Neutrophil (primary cell): ENCODE data around the gene CHRNA4.

Experiments
- H3K27ac ChIP-seq: fragments of 200-600 bp; sonication (generic); 2 replicates; pipeline ENCODE4 v1.5.1; 2016; ENCODE audit warnings: mild to moderate bottlenecking, moderate library complexity
- H3K27me3 ChIP-seq: fragments of 200-600 bp; sonication (generic); 2 replicates; pipeline ENCODE4 v1.6.0; 2016; ENCODE audit warnings: mild to moderate bottlenecking
- H3K36me3 ChIP-seq: fragments of 200-600 bp; sonication (generic); 2 replicates; pipeline ENCODE4 v1.5.1; 2017
- H3K4me1 ChIP-seq, 2 experiments: fragments of 200-600 bp in 1 of 2; sonication (generic) in 1 of 2; 1 replicate in 1 of 2; 2 replicates in 1 of 2; pipeline versions ENCODE4 v1.5.1 to v1.6.1; 2013 to 2016; ENCODE audit warnings: low read depth in 1 of 2, low read length in 1 of 2, mild to moderate bottlenecking in 1 of 2, moderate library complexity in 1 of 2; ENCODE audit not compliant: control insufficient read depth in 1 of 2, insufficient read depth in 1 of 2
- H3K4me3 ChIP-seq, 2 experiments: fragments of 200-600 bp in 1 of 2; sonication (generic) in 1 of 2; 1 replicate in 1 of 2; 2 replicates in 1 of 2; pipeline ENCODE4 v1.5.1; 2013 to 2016; ENCODE audit warnings: low read depth in 1 of 2, low read length in 1 of 2, mild to moderate bottlenecking in 1 of 2, moderate library complexity in 1 of 2
- H3K9me3 ChIP-seq: fragments of 200-600 bp; sonication (generic); 2 replicates; pipeline ENCODE4 v1.5.1; 2016
- CTCF ChIP-seq: fragments of 200-600 bp; sonication (generic); IDR thresholded peaks from 2 replicates; pipeline ENCODE4 v1.5.1; 2016; ENCODE audit warnings: antibody characterized with exemption

CHRNA4 gene

GRCh38 chr20:63325021-63325471 is 36.1 kb downstream of the CHRNA4 start:
- TF ChIP-seq CTCF = no peak
- Histone ChIP-seq H3K27me3 (peaks cover 29% of the 10 kb centered on the region), H3K36me3 (no peaks in the 10 kb centered on the region)

GRCh38 chr20:63323357-63323981 is 37.7 kb downstream of the CHRNA4 start:
- Histone ChIP-seq H3K27ac (no peak overlapping the region), H3K27me3 (peaks cover 29% of the 10 kb centered on the region)
- TF ChIP-seq CTCF = no peak

More at GRCh38 chr20:63325021-63325471, 36.1 kb downstream of the CHRNA4 start:
- no peaks in the 10 kb centered on the region for H3K4me1 ChIP-seq
- H3K4me3 ChIP-seq = no peak overlapping the region
- peaks cover 10% of the 10 kb centered on the region for H3K9me3 ChIP-seq
- no peak overlapping the region for H3K27ac ChIP-seq

GRCh38 chr20:63322933-63323273 is 38.2 kb downstream of the CHRNA4 start:
- no peak for TF ChIP-seq CTCF
- Histone ChIP-seq H3K4me1 (no peaks in the 10 kb centered on the region), H3K27me3 (peaks cover 29% of the 10 kb centered on the region), H3K9me3 (peaks cover 10% of the 10 kb centered on the region), H3K27ac (no peak overlapping the region), H3K36me3 (no peaks in the 10 kb centered on the region), H3K4me3 (no peak overlapping the region)

More at GRCh38 chr20:63323357-63323981, 37.7 kb downstream of the CHRNA4 start:
- Histone ChIP-seq H3K9me3 (peaks cover 10% of the 10 kb centered on the region), H3K36me3 (no peaks in the 10 kb centered on the region), H3K4me1 (no peaks in the 10 kb centered on the region), H3K4me3 (no peak overlapping the region)

GRCh38 chr20:63322146-63322932 is 38.8 kb downstream of the CHRNA4 start:
- no peak overlapping the region for H3K4me3 ChIP-seq
- H3K9me3 ChIP-seq = peaks cover 10% of the 10 kb centered on the region
- H3K27me3 ChIP-seq = peaks cover 29% of the 10 kb centered on the region
- no peaks in the 10 kb centered on the region for H3K4me1 ChIP-seq
- H3K36me3 ChIP-seq = no peaks in the 10 kb centered on the region
- H3K27ac ChIP-seq = no peak overlapping the region
- TF ChIP-seq CTCF = no peak

GRCh38 chr20:63321148-63321831 is 39.9 kb downstream of the CHRNA4 start:
- H3K27me3 ChIP-seq = peaks cover 29% of the 10 kb centered on the region

More at GRCh38 chr20:63321148-63321831, 39.9 kb downstream of the CHRNA4 start:
- no peaks in the 10 kb centered on the region for H3K4me1 ChIP-seq
- H3K4me3 ChIP-seq = no peak overlapping the region
- H3K27ac ChIP-seq = no peak overlapping the region
- peaks cover under 1% of the 10 kb centered on the region for H3K9me3 ChIP-seq
- TF ChIP-seq CTCF = no peak
- H3K36me3 ChIP-seq = no peaks in the 10 kb centered on the region
